ENCODE results near the gene CEL.
"Not testable (repeated sequence)": the region's sequence is repeated elsewhere in the genome, so short reads cannot be mapped to it uniquely, and the experiment has no call there.

The CEL gene

GRCh38 chr9:133048595-133048994 is 13.2 kb upstream of the CEL start:
- no peak for FAIRE-seq

GRCh38 chr9:133049043-133049442 is 12.7 kb upstream of the CEL start:
- FAIRE-seq = no peak

DNA sequence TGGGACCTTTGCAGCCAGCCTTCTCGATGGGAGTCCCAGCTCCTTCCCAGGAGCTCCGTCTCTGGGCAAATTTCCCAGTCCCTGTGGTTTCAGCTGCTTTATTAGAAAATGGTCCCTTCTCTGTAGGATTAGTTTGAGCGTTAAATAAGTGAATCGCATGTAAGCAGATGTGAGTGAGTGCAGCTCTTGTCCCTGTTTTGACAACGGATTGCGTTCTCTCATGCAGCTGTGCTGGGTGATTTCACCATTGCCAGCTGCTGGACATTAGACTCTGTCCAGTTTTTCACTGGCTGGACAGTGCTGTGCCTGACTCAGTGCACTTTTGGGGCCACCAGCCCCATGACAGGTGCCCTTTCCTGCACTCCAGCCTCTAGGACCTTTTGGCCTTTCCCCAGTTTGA is 11.6 kb upstream of the CEL start:
- no peak for FAIRE-seq

GRCh38 chr9:133050781-133051180 is 11.0 kb upstream of the CEL start:
- no peak for FAIRE-seq

DNA sequence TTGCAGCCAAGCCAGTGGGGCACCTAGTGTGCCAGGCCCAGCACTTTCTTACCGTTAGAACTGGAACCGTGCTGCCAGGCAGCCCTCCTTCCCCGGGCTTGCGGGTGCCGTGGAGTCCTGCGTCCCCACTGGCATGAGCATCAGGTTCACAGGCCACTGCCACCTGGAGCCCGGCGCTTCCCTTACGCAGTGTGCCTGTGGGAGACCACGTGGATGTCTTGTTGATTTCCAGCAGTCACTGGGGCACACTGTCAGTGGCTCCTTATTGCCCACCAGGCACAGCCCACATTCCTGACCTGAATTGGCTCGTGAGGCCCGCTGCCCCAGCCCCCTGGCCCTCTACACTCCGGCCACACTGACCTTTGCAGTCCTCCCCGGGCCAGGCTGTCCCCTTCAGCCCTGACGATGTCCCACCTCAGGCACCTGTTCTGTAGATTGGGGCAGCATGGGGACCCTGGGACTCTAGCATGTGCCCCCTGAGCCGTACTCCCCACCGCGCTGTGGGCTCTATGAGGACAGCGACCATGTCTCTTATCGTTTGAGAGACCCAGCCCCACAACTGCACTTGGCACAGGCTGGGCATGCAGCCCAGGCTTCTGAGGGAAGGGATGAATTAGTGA is 10.4 kb upstream of the CEL start:
- no peak for FAIRE-seq

- no peak for FAIRE-seq
Observed at GRCh38 chr9:133051966-133052539, 9.7 kb upstream of the CEL start.

- FAIRE-seq = no peak
Observed at GRCh38 chr9:133054194-133054890, 7.4 kb upstream of the CEL start.

DNA sequence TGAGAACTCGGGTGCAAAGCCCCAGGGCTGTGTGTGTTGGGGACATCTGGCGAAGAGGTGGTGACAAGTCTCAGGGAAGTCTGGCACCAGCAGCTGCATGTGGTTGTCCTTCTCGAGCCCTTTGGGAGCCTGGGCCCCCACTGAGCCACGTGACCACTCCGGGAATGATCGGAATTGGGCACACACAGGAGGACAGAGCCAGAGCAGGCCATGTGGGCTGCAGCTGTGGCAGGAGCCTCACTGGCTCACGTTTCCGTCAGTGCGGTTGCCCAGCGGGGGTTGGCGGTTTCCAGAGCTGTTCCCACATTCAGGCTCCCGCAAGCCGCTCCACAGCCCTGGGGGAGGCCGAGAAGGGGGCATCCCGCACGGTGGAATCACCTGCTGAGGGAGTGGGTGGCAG is 6.8 kb upstream of the CEL start:
- FAIRE-seq = no peak

GRCh38 chr9:133055788-133056420 is 5.9 kb upstream of the CEL start:
- FAIRE-seq = no peak

- no peak for FAIRE-seq
Observed at GRCh38 chr9:133056533-133056932, 5.2 kb upstream of the CEL start.

- FAIRE-seq = no peak
Observed at GRCh38 chr9:133057006-133057405, 4.8 kb upstream of the CEL start.

GRCh38 chr9:133057553-133057952 is 4.2 kb upstream of the CEL start:
- no peak for FAIRE-seq

GRCh38 chr9:133058071-133058470 is 3.7 kb upstream of the CEL start:
- no peak for FAIRE-seq

DNA sequence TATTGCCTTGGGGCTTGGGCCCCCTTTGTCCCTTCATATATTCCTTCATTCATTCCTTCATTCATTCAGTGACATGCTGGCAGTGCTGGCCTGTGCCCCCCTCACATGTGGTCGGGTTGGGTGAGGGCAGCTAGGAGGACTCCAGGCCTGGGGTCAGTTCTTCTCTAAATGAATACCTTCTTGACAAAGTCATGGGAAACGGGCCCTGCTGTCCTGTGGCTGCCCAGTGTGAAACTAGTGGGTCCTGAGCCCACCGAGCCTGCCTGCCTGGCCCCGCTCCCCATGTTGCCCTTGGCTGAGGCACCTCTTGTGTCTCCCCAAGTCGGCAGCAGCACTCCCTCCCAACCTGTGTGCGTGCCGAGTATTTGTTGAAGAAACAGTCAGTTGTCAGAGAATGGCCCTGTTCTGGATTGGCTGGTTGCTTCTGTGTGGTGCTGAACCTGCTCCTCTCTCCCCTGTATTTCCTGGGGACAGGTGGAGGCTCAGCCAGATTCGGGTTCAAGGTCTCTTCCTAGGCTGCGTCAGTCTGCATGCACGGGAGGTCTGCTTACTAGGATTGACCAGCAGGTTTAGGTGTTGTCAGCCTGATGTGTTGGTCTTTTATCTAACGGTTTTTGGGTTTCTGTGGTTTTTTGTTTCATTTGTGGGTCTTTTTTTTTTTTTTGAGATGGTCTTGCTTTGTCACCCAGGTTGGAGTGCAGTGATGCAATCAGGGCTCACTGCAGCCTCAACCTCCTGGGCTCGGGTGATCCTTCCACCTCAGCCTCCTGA is 3.0 kb upstream of the CEL start:
- FAIRE-seq = no peak

DNA sequence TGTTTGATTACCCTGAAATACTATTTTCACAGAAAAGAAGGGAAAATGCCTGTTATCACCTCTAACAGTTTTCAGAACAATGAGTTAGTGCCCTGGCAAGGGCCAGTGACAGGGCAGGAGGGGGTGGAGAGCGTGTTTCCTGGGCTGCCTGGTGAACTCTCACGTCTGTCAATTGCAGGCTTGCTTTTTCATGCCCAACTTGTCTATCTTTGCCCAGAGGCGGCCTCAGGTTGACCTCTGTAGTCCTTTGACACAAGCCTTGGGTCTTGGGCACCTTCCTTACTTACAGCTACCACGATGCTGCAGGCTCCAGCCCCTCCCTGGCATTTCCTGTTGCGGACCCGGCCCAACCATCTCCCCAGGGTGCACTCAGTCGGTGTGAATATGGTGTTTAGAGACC is 2.2 kb upstream of the CEL start:
- no peak for FAIRE-seq

DNA sequence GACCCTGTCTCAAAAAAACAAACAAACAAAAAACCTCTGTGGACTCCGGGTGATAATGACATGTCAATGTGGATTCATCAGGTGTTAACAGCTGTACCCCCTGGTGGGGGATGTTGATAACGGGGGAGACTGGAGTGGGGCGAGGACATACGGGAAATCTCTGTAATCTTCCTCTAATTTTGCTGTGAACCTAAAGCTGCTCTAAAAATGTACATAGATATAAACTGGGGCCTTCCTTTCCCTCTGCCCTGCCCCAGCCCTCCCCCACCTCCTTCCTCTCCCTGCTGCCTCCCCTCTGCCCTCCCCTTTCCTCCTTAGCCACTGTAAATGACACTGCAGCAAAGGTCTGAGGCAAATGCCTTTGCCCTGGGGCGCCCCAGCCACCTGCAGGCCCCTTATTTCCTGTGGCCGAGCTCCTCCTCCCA is 1.4 kb upstream of the CEL start:
- no peak for FAIRE-seq

- FAIRE-seq = not testable (repeated sequence)
Observed at GRCh38 chr9:133061019-133061763, 590 bp upstream of the CEL start.

GRCh38 chr9:133062569-133062968 is 788 bp downstream of the CEL start:
- FAIRE-seq = not testable (repeated sequence)

- FAIRE-seq = no peak
Observed at GRCh38 chr9:133063159-133063499, 1.3 kb downstream of the CEL start.

DNA sequence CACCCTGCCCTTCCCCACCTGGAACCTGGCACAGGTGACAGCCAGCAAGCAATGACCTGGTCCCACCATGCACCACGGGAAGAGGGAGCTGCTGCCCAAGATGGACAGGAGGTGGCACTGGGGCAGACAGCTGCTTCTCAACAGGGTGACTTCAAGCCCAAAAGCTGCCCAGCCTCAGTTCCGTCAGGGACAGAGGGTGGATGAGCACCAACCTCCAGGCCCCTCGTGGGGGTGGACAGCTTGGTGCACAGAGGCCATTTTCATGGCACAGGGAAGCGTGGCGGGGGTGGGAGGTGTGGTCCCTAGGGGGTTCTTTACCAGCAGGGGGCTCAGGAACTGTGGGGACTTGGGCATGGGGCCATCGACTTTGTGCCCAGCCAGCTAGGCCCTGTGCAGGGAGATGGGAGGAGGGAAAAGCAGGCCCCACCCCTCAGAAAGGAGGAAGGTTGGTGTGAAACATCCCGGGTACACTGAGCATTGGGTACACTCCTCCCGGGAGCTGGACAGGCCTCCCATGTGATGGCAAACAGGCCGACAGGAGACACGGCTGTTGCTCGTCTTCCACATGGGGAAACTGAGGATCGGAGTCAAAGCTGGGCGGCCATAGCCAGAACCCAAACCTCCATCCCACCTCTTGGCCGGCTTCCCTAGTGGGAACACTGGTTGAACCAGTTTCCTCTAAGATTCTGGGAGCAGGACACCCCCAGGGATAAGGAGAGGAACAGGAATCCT is 1.9 kb downstream of the CEL start:
- no peak for FAIRE-seq

GRCh38 chr9:133064241-133065069 is 2.7 kb downstream of the CEL start:
- FAIRE-seq = no peak

All from G401.6 (cell line).